NK-92 treated with Interleukin-12 subunit alpha and Interleukin-12 subunit beta, amount 100 ng/mL, for 24 hours (cell line): ENCODE data around the gene CPPED1.

Source experiments
- DNase-seq: peaks from one replicate; lab custom pipeline; 2025; lab: John Stamatoyannopoulos, UW

Gene CPPED1

GRCh38 chr16:12679660-12680272 is 123.9 kb downstream of the CPPED1 start:
- DNase-seq, result no peak

GRCh38 chr16:12678983-12679382 is 124.7 kb downstream of the CPPED1 start:
- no peak for DNase-seq

GRCh38 chr16:12677502-12677901 is 126.2 kb downstream of the CPPED1 start:
- DNase-seq, result no peak

- DNase-seq, result no peak
These were observed 127.8 kb downstream of the CPPED1 start for GRCh38 chr16:12675852-12676251.

- DNase-seq, result no peak
These were observed 128.6 kb downstream of the CPPED1 start for GRCh38 chr16:12675046-12675445.

GRCh38 chr16:12674524-12674923 is 129.2 kb downstream of the CPPED1 start:
- no peak for DNase-seq

- DNase-seq, result no peak
These were observed 129.6 kb downstream of the CPPED1 start for GRCh38 chr16:12674071-12674470.

GRCh38 chr16:12673466-12673865 is 130.2 kb downstream of the CPPED1 start:
- no peak for DNase-seq

- DNase-seq, result no peak
These were observed 130.7 kb downstream of the CPPED1 start for GRCh38 chr16:12672986-12673385.

- no peak for DNase-seq
These were observed 133.8 kb downstream of the CPPED1 start for GRCh38 chr16:12669908-12670307.

- DNase-seq, result no peak
These were observed 135.8 kb downstream of the CPPED1 start for GRCh38 chr16:12667909-12668308.

GRCh38 chr16:12664164-12664733 is 139.4 kb downstream of the CPPED1 start:
- DNase-seq, result no peak

- DNase-seq, result no peak
These were observed 142.0 kb downstream of the CPPED1 start for GRCh38 chr16:12661656-12662172.

GRCh38 chr16:12659871-12660270 is 143.8 kb downstream of the CPPED1 start:
- DNase-seq, result no peak

GRCh38 chr16:12658506-12658905 is 145.2 kb downstream of the CPPED1 start:
- DNase-seq, result no peak

GRCh38 chr16:12655537-12655936 is 148.2 kb downstream of the CPPED1 start:
- DNase-seq, result no peak

- DNase-seq, result no peak
These were observed 149.8 kb downstream of the CPPED1 start for GRCh38 chr16:12653820-12654392.

- DNase-seq, result no peak
These were observed 150.8 kb downstream of the CPPED1 start for GRCh38 chr16:12652924-12653323.

GRCh38 chr16:12651765-12652512 is 151.7 kb downstream of the CPPED1 start:
- no peak for DNase-seq

GRCh38 chr16:12649356-12649755 is 154.3 kb downstream of the CPPED1 start:
- no peak for DNase-seq

- DNase-seq, result no peak
These were observed 157.0 kb downstream of the CPPED1 start for GRCh38 chr16:12646490-12647274.

GRCh38 chr16:12646098-12646489 is 157.6 kb downstream of the CPPED1 start:
- no peak for DNase-seq
